ENCODE measurements around the gene MARCHF7. TPM values are rescaled to one million over a fixed set of nuclear protein-coding genes. Genes with fewer than 3 reads are reported as not detected.
"Not testable (repeated sequence)": the region's sequence is repeated elsewhere in the genome, so short reads cannot be mapped to it uniquely, and the experiment has no call there.

MARCHF7 gene
- total RNA-seq (2014; rRNA removed; shearing (Covaris generic); ENCODE audit: low replicate concordance), result 44.3 and 78.0 TPM in 2 replicates

- Histone ChIP-seq H3K9me2 (replicated peaks; ENCODE audit: insufficient read depth, low read length) (no peaks in the 10 kb centered on the region), H3K4me3 (ENCODE audit: low read length) (peak within 1 kb of the TSS; percentile 89), H3K9ac (ENCODE audit: low read length) (peak within 1 kb of the TSS; percentile 99), H3K4me1 (ENCODE audit: low read length) (peaks cover 22% of the 10 kb centered on the region), H3K36me3 (ENCODE audit: insufficient read depth, low read length) (peaks cover 33% of the 10 kb centered on the region), H3K4me2 (ENCODE audit: low read depth, low read length, poor library complexity, severe bottlenecking) (peak within 1 kb of the TSS; percentile 90), H3K79me2 (ENCODE audit: low read length) (peaks cover 54% of the 10 kb centered on the region), H2AFZ (ENCODE audit: low read length) (peak within 1 kb of the TSS; percentile 87), H4K20me1 (ENCODE audit: insufficient read depth, low read depth, low read length) (peaks cover 45% of the 10 kb centered on the region), H3K27me3 (ENCODE audit: low read length) (no peaks in the 10 kb centered on the region), H3K27ac (ENCODE audit: low read length) (peak within 1 kb of the TSS; percentile 81), H3K9me3 (ENCODE audit: low read length) (no peaks in the 10 kb centered on the region)
- DNase-seq, result peak; percentile 98
Measured at GRCh38 chr2:159712143-159712928, at the start of gene MARCHF7. MARCHF7 (plus strand) TSS chr2:159712506; CDS start chr2:159729023, 16,517 bp downstream.

- DNase-seq; H3K4me3 ChIP-seq (ENCODE audit: low read length); H3K9me2 ChIP-seq (replicated peaks; ENCODE audit: insufficient read depth, low read length); H3K4me1 ChIP-seq (ENCODE audit: low read length); H3K27me3 ChIP-seq (ENCODE audit: low read length); H3K9ac ChIP-seq (ENCODE audit: low read length); H3K36me3 ChIP-seq (ENCODE audit: insufficient read depth, low read length); H2AFZ ChIP-seq (ENCODE audit: low read length); H3K79me2 ChIP-seq (ENCODE audit: low read length); H3K4me2 ChIP-seq (ENCODE audit: low read depth, low read length, poor library complexity, severe bottlenecking); H4K20me1 ChIP-seq (ENCODE audit: insufficient read depth, low read depth, low read length); H3K9me3 ChIP-seq (ENCODE audit: low read length); H3K27ac ChIP-seq (ENCODE audit: low read length): not testable (repeated sequence)
Measured at GRCh38 chr2:159667423-159667822, 44.9 kb upstream of the MARCHF7 start.

- DNase-seq, result no peak
- Histone ChIP-seq H3K4me3 (ENCODE audit: low read length) (no peak overlapping the region), H3K4me1 (ENCODE audit: low read length) (no peaks in the 10 kb centered on the region), H3K9me3 (ENCODE audit: low read length) (no peaks in the 10 kb centered on the region), H3K27me3 (ENCODE audit: low read length) (no peaks in the 10 kb centered on the region), H3K79me2 (ENCODE audit: low read length) (no peaks in the 10 kb centered on the region), H3K27ac (ENCODE audit: low read length) (no peak overlapping the region), H3K9me2 (replicated peaks; ENCODE audit: insufficient read depth, low read length) (no peaks in the 10 kb centered on the region), H3K4me2 (ENCODE audit: low read depth, low read length, poor library complexity, severe bottlenecking) (no peak overlapping the region), H2AFZ (ENCODE audit: low read length) (no peak overlapping the region), H3K9ac (ENCODE audit: low read length) (no peak overlapping the region), H3K36me3 (ENCODE audit: insufficient read depth, low read length) (no peaks in the 10 kb centered on the region), H4K20me1 (ENCODE audit: insufficient read depth, low read depth, low read length) (no peaks in the 10 kb centered on the region)
Measured at GRCh38 chr2:159671047-159671446, 41.3 kb upstream of the MARCHF7 start.

GRCh38 chr2:159677654-159678053, 34.7 kb upstream of the MARCHF7 start:
- Histone ChIP-seq H3K27me3 (ENCODE audit: low read length) (no peaks in the 10 kb centered on the region), H4K20me1 (ENCODE audit: insufficient read depth, low read depth, low read length) (no peaks in the 10 kb centered on the region), H3K4me2 (ENCODE audit: low read depth, low read length, poor library complexity, severe bottlenecking) (no peak overlapping the region), H3K9me2 (replicated peaks; ENCODE audit: insufficient read depth, low read length) (no peaks in the 10 kb centered on the region), H3K9me3 (ENCODE audit: low read length) (no peaks in the 10 kb centered on the region), H3K27ac (ENCODE audit: low read length) (no peak overlapping the region), H3K4me1 (ENCODE audit: low read length) (no peaks in the 10 kb centered on the region), H3K9ac (ENCODE audit: low read length) (no peak overlapping the region), H3K4me3 (ENCODE audit: low read length) (no peak overlapping the region), H3K36me3 (ENCODE audit: insufficient read depth, low read length) (no peaks in the 10 kb centered on the region), H3K79me2 (ENCODE audit: low read length) (no peaks in the 10 kb centered on the region), H2AFZ (ENCODE audit: low read length) (no peak overlapping the region)
- no peak for DNase-seq

- no peaks in the 10 kb centered on the region for H3K36me3 ChIP-seq (ENCODE audit: insufficient read depth, low read length)
- no peak overlapping the region for H3K4me3 ChIP-seq (ENCODE audit: low read length)
- no peaks in the 10 kb centered on the region for H4K20me1 ChIP-seq (ENCODE audit: insufficient read depth, low read depth, low read length)
- H3K9me3 ChIP-seq (ENCODE audit: low read length), result no peaks in the 10 kb centered on the region
- no peak overlapping the region for H2AFZ ChIP-seq (ENCODE audit: low read length)
- H3K79me2 ChIP-seq (ENCODE audit: low read length), result no peaks in the 10 kb centered on the region
- no peak overlapping the region for H3K4me2 ChIP-seq (ENCODE audit: low read depth, low read length, poor library complexity, severe bottlenecking)
- no peaks in the 10 kb centered on the region for H3K9me2 ChIP-seq (replicated peaks; ENCODE audit: insufficient read depth, low read length)
- no peak overlapping the region for H3K27ac ChIP-seq (ENCODE audit: low read length)
- H3K27me3 ChIP-seq (ENCODE audit: low read length), result no peaks in the 10 kb centered on the region
- DNase-seq, result no peak
- H3K4me1 ChIP-seq (ENCODE audit: low read length), result no peaks in the 10 kb centered on the region
- no peak overlapping the region for H3K9ac ChIP-seq (ENCODE audit: low read length)
Measured at GRCh38 chr2:159680692-159681091, 31.6 kb upstream of the MARCHF7 start.

GRCh38 chr2:159683817-159684216, 28.5 kb upstream of the MARCHF7 start:
- no peaks in the 10 kb centered on the region for H3K79me2 ChIP-seq (ENCODE audit: low read length)
- H2AFZ ChIP-seq (ENCODE audit: low read length), result no peak overlapping the region
- no peaks in the 10 kb centered on the region for H3K9me2 ChIP-seq (replicated peaks; ENCODE audit: insufficient read depth, low read length)
- H3K4me2 ChIP-seq (ENCODE audit: low read depth, low read length, poor library complexity, severe bottlenecking), result no peak overlapping the region
- no peak overlapping the region for H3K9ac ChIP-seq (ENCODE audit: low read length)
- H3K27ac ChIP-seq (ENCODE audit: low read length), result no peak overlapping the region
- no peaks in the 10 kb centered on the region for H3K4me1 ChIP-seq (ENCODE audit: low read length)
- no peak for DNase-seq
- H3K36me3 ChIP-seq (ENCODE audit: insufficient read depth, low read length), result no peaks in the 10 kb centered on the region
- H3K9me3 ChIP-seq (ENCODE audit: low read length), result no peaks in the 10 kb centered on the region
- H4K20me1 ChIP-seq (ENCODE audit: insufficient read depth, low read depth, low read length), result no peaks in the 10 kb centered on the region
- no peak overlapping the region for H3K4me3 ChIP-seq (ENCODE audit: low read length)
- no peaks in the 10 kb centered on the region for H3K27me3 ChIP-seq (ENCODE audit: low read length)

- Histone ChIP-seq H4K20me1 (ENCODE audit: insufficient read depth, low read depth, low read length) (no peaks in the 10 kb centered on the region), H3K27ac (ENCODE audit: low read length) (no peak overlapping the region), H3K79me2 (ENCODE audit: low read length) (no peaks in the 10 kb centered on the region), H3K27me3 (ENCODE audit: low read length) (no peaks in the 10 kb centered on the region), H2AFZ (ENCODE audit: low read length) (no peak overlapping the region), H3K9ac (ENCODE audit: low read length) (no peak overlapping the region), H3K4me2 (ENCODE audit: low read depth, low read length, poor library complexity, severe bottlenecking) (no peak overlapping the region), H3K4me3 (ENCODE audit: low read length) (no peak overlapping the region), H3K4me1 (ENCODE audit: low read length) (no peaks in the 10 kb centered on the region), H3K9me2 (replicated peaks; ENCODE audit: insufficient read depth, low read length) (no peaks in the 10 kb centered on the region), H3K36me3 (ENCODE audit: insufficient read depth, low read length) (no peaks in the 10 kb centered on the region), H3K9me3 (ENCODE audit: low read length) (no peaks in the 10 kb centered on the region)
- DNase-seq, result no peak
Measured at GRCh38 chr2:159684796-159685195, 27.5 kb upstream of the MARCHF7 start.

- DNase-seq, result no peak
- H3K36me3 ChIP-seq (ENCODE audit: insufficient read depth, low read length), result no peaks in the 10 kb centered on the region
- no peak overlapping the region for H3K9ac ChIP-seq (ENCODE audit: low read length)
- H3K9me2 ChIP-seq (replicated peaks; ENCODE audit: insufficient read depth, low read length), result no peaks in the 10 kb centered on the region
- no peaks in the 10 kb centered on the region for H3K4me1 ChIP-seq (ENCODE audit: low read length)
- no peak overlapping the region for H3K27ac ChIP-seq (ENCODE audit: low read length)
- no peaks in the 10 kb centered on the region for H4K20me1 ChIP-seq (ENCODE audit: insufficient read depth, low read depth, low read length)
- H3K27me3 ChIP-seq (ENCODE audit: low read length), result no peaks in the 10 kb centered on the region
- H3K4me2 ChIP-seq (ENCODE audit: low read depth, low read length, poor library complexity, severe bottlenecking), result no peak overlapping the region
- no peaks in the 10 kb centered on the region for H3K79me2 ChIP-seq (ENCODE audit: low read length)
- H2AFZ ChIP-seq (ENCODE audit: low read length), result no peak overlapping the region
- no peak overlapping the region for H3K4me3 ChIP-seq (ENCODE audit: low read length)
- peaks cover 6% of the 10 kb centered on the region; the same call in 1 of the 2 replicates for H3K9me3 ChIP-seq (ENCODE audit: low read length)
Measured at GRCh38 chr2:159694500-159695040, 17.7 kb upstream of the MARCHF7 start.
